ENCODE results near the gene EXOC2. TPM values are rescaled to one million over a fixed set of nuclear protein-coding genes. Genes with fewer than 3 reads are reported as not detected.

EXOC2 gene
- total RNA-seq, 2 donors from 2014 or later, result 17.2 to 24.1 TPM

DNA sequence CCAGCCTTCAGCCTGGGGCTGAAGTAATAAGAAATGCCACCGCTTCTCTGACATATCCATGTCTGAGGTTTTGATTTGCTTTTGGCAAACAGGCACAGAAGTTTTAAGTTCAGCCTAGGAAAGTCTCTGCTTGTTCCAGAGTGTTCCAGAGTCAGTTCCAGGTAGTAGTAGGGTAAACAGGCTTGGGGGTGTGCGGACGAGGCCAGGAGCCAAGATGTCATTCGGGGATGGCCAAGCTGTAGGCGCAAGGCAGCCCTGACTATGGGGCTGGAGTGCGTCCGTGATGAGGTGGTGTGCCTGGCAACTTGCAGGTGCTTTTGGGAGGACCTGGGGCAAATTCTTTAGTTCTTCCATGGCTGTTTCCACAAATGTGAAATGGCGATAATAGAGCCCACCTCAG is 241.1 kb downstream of the EXOC2 start:
- Histone ChIP-seq H3K9me3 (no peaks in the 10 kb centered on the region), H3K27me3 (replicated peaks; ENCODE audit: insufficient read depth) (no peaks in the 10 kb centered on the region), H3K4me3 (no peak overlapping the region), H3K27ac (no peak overlapping the region), H3K36me3 (no peaks in the 10 kb centered on the region), H3K4me1 (ENCODE audit: control insufficient read depth in 1 of 2, low read depth in 2 of 2) (no peaks in the 10 kb centered on the region)
- TF ChIP-seq, protein P1, sequence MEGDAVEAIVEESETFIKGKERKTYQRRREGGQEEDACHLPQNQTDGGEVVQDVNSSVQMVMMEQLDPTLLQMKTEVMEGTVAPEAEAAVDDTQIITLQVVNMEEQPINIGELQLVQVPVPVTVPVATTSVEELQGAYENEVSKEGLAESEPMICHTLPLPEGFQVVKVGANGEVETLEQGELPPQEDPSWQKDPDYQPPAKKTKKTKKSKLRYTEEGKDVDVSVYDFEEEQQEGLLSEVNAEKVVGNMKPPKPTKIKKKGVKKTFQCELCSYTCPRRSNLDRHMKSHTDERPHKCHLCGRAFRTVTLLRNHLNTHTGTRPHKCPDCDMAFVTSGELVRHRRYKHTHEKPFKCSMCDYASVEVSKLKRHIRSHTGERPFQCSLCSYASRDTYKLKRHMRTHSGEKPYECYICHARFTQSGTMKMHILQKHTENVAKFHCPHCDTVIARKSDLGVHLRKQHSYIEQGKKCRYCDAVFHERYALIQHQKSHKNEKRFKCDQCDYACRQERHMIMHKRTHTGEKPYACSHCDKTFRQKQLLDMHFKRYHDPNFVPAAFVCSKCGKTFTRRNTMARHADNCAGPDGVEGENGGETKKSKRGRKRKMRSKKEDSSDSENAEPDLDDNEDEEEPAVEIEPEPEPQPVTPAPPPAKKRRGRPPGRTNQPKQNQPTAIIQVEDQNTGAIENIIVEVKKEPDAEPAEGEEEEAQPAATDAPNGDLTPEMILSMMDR (IDR thresholded peaks at IDR 0.05), result no peak
- ATAC-seq (ENCODE audit: insufficient number of reproducible peaks, low FRiP score, low read depth), result no peak
- DNase-seq (ENCODE audit: low spot score), result no peak

DNA sequence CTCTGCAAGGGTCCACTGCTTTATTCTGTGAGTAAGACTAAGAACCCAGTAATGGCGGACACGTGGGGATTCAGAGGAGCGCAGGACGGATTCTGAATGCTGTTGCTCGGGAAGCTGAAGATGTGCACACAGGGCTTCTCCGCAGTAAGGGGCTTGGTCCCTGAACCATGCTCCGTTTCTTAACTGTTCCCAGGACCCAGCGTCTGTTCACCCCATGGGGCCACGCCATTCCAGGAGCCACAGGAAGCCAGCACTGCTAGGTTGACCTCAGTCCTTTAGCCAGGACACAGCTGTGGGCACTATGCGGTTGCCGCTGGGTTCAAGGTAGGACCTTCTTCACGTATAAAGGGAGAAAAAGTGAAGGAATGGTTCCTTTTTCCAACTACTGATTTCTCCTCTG is 241.6 kb downstream of the EXOC2 start:
- H3K4me3 ChIP-seq, result no peak overlapping the region
- TF ChIP-seq, protein P1 (IDR thresholded peaks at IDR 0.05), result no peak
- H3K4me1 ChIP-seq (ENCODE audit: control insufficient read depth in 1 of 2, low read depth in 2 of 2), result no peaks in the 10 kb centered on the region
- H3K27me3 ChIP-seq (replicated peaks; ENCODE audit: insufficient read depth), result no peaks in the 10 kb centered on the region
- no peak overlapping the region for H3K27ac ChIP-seq
- no peak for ATAC-seq (ENCODE audit: insufficient number of reproducible peaks, low FRiP score, low read depth)
- H3K36me3 ChIP-seq, result no peaks in the 10 kb centered on the region
- DNase-seq (ENCODE audit: low spot score), result no peak
- no peaks in the 10 kb centered on the region for H3K9me3 ChIP-seq

DNA sequence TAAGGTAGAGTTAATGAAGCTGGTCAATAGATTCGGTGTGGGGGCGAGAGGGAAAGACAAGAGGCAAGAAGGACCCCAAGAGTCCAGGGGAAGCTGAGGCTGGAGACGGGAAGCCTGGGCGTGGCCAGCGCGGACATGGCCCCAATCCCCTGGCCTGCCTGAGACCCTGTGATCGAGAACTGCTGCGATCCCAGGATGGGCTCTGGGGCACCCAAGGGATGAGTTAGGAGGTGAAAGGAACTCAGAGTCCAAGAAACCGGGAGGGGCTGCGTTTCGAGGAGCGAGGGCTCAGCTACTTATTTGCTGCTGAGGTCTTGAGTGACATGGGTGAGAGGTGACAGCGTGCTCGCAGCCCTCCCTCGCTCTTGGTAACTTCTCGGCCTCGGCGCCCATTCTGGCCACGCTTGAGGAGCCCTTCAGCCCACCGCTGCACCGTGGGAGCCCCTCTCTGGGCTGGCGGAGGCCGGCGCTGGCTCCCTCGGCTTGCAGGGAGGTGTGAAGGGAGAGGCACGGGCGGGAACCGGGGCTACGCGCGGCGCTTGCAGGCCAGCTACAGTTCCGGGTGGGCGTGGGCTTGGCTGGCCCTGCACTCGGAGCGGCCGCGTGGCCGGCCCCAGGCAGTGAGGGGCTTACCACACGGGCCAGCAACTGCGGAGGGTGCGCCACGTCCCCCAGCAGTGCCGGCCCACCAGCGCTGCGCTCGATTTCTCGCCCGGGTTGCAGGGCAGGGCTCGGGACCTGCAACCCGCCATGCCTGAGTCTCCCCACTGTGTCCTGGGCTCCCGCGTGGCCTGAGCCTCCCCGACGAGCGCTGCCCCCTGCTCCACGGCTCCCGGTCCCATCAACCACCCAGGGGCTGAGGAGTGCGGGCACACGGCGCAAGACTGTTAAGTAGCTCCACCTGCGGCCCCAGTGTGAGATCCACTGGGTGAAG is 243.2 kb downstream of the EXOC2 start:
- DNase-seq (ENCODE audit: low spot score) (no peak), ATAC-seq (ENCODE audit: insufficient number of reproducible peaks, low FRiP score, low read depth) (no peak)
- Histone ChIP-seq H3K36me3 (no peaks in the 10 kb centered on the region), H3K4me3 (no peak overlapping the region), H3K27ac (no peak overlapping the region), H3K4me1 (ENCODE audit: control insufficient read depth in 1 of 2, low read depth in 2 of 2) (no peaks in the 10 kb centered on the region), H3K9me3 (no peaks in the 10 kb centered on the region), H3K27me3 (replicated peaks; ENCODE audit: insufficient read depth) (no peaks in the 10 kb centered on the region)
- TF ChIP-seq, protein P1 (IDR thresholded peaks at IDR 0.05), result no peak

DNA sequence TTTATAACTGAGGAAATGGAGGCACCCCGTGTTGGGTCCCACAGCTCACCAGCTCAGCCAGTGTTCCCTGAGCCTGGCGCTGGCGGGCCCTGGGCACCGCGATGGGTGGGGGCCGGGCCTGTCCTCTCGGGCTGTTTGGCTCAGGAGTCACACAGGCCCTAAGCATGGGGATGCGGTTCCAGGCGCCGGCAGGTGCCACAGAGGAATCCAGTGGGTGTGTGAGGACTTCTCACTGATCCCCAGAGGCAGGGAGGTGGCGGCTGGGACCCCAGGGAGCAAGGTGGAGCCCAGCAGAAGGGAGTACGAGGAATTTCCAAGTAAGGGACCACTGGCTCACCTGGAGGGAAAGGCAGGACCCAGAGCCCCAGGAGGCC is 243.9 kb downstream of the EXOC2 start:
- ATAC-seq (ENCODE audit: insufficient number of reproducible peaks, low FRiP score, low read depth), result no peak
- no peak overlapping the region for H3K4me3 ChIP-seq
- no peaks in the 10 kb centered on the region for H3K36me3 ChIP-seq
- H3K27me3 ChIP-seq (replicated peaks; ENCODE audit: insufficient read depth), result no peaks in the 10 kb centered on the region
- TF ChIP-seq, protein P1 (IDR thresholded peaks at IDR 0.05), result no peak
- DNase-seq (ENCODE audit: low spot score), result no peak
- no peaks in the 10 kb centered on the region for H3K4me1 ChIP-seq (ENCODE audit: control insufficient read depth in 1 of 2, low read depth in 2 of 2)
- no peaks in the 10 kb centered on the region for H3K9me3 ChIP-seq
- no peak overlapping the region for H3K27ac ChIP-seq

DNA sequence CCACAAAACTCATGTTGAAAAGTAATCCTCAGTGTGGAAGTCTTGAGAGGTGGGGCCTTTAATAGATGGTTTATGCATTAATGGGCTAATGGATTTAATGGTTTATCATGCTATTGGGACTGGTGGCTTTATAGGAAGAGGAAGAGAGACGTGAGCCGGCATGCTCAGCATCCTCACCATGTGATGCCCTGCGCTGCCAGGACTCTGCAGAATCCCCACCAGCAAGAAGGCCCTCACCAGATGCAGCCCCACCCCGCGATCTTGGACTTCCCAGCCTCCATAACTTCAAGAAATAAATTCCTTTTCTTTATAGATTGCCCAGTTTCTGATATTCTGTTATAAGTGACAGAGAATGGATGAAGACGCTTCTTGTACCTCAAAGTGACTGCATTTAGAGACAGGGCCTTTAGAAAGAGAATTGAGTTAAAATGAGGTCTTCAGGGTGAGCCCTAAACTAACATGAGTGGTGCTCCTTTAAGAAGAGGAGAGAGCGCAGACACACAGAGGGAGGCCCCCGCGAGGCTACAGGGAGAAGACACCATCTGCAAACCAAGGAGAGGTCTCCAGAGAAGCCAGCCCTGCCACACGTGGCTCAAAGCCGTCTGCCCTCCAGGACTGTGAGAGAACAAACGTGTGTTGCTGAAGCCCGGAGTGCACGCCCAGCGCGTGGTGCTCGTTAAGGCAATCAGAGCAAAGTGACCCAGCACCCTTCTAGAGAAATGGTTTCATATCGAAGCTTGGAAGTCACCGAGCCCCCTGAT is 244.5 kb downstream of the EXOC2 start:
- DNase-seq (ENCODE audit: low spot score) (no peak), ATAC-seq (ENCODE audit: insufficient number of reproducible peaks, low FRiP score, low read depth) (no peak)
- no peaks in the 10 kb centered on the region for H3K4me1 ChIP-seq (ENCODE audit: control insufficient read depth in 1 of 2, low read depth in 2 of 2)
- TF ChIP-seq, protein P1 (IDR thresholded peaks at IDR 0.05), result no peak
- no peaks in the 10 kb centered on the region for H3K9me3 ChIP-seq
- H3K27me3 ChIP-seq (replicated peaks; ENCODE audit: insufficient read depth), result no peaks in the 10 kb centered on the region
- H3K27ac ChIP-seq, result no peak overlapping the region
- H3K36me3 ChIP-seq, result no peaks in the 10 kb centered on the region
- H3K4me3 ChIP-seq, result no peak overlapping the region
